GM20000 (cell line): Measurements from ENCODE around the gene SRMS.

Experiments used
- DNase-seq: peaks from one replicate; pipeline ENCODE4 v3.0.0; 2012; ENCODE audit warnings: low spot score
- TF ChIP-seq, protein P1 (sequence below): IDR thresholded peaks from 2 replicates; pipeline ENCODE4 v1.5.1; 2012; ENCODE audit warnings: mild to moderate bottlenecking, control low read depth; ENCODE audit errors: extremely low read depth, missing control alignments

Gene SRMS

DNA sequence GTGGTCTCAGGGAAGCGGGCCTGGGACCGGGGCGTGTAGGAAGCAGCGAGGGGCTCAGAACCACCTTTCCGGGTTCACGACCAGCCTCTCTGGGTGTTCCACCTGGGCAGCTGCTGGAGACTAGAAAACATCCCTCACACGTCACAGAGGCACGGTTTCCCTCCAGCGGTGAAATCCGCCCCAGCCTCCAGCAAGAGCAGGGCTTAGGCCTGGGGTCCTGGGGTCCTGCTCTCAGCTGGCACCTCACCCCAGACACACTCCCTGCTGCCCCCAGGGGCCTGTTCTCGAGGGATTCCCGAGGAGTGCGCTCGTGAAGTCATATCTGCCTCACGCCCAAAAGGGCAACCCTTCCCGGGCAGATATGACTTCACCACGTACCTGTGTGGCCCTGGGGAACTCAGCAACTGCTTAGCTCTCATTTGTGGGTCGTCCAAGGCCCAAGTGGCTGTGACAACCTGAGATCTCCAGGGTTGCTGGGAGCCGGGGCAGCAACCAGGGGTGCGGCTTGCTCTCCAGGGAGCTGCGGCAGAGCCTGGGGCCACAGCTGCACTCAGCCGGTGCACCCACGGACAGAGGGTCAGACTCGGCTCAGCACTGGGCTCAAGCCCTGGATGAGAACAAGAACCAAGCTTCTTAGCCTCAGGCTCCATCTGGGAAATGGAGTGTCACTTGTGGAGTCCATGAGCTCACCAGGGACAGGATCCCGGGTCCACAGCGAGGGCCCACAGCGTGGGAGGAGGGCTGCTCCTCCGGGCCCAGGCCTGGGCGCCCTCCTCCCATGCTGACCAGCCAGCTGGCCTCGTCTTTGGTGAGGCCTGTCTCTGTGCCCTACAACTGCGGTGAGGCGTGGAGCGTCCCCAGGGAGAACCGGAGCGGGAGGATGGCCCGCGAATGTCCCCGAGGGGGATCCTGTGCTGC is 7.1 kb upstream of the SRMS start:
- no peak for DNase-seq
- TF ChIP-seq, protein P1, sequence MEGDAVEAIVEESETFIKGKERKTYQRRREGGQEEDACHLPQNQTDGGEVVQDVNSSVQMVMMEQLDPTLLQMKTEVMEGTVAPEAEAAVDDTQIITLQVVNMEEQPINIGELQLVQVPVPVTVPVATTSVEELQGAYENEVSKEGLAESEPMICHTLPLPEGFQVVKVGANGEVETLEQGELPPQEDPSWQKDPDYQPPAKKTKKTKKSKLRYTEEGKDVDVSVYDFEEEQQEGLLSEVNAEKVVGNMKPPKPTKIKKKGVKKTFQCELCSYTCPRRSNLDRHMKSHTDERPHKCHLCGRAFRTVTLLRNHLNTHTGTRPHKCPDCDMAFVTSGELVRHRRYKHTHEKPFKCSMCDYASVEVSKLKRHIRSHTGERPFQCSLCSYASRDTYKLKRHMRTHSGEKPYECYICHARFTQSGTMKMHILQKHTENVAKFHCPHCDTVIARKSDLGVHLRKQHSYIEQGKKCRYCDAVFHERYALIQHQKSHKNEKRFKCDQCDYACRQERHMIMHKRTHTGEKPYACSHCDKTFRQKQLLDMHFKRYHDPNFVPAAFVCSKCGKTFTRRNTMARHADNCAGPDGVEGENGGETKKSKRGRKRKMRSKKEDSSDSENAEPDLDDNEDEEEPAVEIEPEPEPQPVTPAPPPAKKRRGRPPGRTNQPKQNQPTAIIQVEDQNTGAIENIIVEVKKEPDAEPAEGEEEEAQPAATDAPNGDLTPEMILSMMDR, result no peak

DNA sequence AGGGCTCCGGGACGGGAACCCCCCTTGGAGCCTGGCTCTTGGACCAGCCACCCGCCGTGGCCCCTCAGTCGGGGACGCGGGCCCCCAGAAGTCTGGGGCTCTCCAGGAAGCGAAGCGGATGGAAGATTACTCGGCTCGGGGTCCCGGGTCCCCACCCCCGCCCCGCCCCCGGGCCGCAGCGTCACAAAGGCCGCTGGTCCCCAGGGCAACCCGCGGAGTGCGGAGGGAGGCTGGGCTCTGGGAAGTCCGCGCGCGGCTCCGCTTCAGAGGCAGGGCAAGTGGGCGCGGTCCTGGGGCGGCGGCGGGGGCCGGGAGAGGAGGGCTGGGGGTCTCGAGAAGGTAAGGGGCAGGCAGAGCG is 6.4 kb upstream of the SRMS start, which contains the start of gene FNDC11:
TSS of gene FNDC11 (plus strand) at position 227 of the 358 bp plus-strand sequence. CDS start 1,505 bp downstream, outside the sequence.
- TF ChIP-seq, protein P1, result no peak
- peak; percentile 74 for DNase-seq

DNA sequence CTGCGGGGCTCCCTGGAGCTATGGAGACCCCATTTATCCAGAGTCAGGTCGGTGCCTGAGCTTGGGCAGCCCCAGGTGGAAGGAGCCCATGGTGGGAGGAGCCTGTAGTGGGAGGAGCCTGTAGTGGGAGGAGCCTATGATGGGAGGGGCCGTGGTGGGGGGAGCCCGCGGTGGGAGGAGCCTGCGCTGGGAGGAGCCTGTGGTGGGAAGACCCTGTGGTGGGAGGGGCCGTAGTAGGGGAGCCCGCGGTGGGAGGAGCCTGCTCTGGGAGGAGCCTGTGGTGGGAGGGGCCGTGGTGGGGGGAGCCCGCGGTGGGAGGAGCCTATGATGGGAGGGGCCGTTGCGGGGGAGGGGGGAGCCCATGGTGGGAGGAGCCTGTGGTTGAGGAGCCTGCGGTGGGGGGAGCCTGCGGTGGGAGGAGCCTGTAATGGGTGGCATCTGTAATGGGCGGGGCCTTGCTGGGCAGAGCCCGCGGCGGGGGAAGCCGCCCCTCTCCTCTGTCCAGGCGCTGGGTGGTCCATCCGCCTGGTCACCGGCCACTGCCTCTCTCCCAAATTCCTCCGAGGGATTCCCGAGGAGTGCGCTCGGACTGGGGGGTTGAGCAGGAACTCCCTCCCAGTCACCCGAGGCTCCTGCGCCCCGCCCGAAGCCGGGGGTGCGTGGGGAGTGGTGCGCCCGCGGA is 5.8 kb upstream of the SRMS start:
- TF ChIP-seq, protein P1, result no peak
- DNase-seq, result peak; percentile 92

DNA sequence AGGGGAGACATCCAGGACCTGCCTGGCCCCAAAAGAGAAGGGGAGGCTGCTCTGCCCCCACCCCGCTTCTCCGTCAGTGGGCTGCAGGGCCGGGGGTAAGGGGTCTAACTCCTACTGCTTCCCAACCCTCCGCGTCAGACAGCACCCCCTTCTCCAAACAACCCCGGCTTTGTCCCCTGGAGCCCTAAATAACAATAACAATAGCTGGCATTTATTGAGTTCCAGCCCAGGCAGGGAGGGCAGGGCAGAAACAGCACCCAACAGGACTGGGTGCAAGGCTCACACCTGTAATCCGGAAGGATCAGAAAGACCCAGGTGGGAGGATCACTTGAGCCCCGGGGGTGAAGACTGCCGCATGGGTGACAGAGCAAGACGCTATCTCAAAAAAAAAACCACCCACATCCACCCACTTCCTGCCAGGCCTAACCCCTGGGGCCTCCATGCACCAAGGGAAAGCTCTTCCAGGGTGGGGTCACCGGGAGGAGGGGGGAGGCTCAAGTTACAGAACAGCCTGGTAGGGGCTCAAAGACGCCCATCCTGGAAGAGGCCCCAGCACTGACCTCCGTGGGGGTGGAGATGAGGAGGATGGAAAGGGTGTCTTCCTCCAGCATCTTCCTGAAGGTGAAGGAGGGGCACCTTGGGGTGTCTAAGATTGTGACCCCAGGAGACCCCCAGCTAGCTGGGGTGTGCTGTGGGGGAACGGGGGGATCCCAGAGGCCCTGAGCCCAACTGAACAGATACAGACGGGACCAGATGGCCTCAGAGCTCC is 5.1 kb upstream of the SRMS start:
- DNase-seq, result no peak
- TF ChIP-seq, protein P1, result no peak

DNA sequence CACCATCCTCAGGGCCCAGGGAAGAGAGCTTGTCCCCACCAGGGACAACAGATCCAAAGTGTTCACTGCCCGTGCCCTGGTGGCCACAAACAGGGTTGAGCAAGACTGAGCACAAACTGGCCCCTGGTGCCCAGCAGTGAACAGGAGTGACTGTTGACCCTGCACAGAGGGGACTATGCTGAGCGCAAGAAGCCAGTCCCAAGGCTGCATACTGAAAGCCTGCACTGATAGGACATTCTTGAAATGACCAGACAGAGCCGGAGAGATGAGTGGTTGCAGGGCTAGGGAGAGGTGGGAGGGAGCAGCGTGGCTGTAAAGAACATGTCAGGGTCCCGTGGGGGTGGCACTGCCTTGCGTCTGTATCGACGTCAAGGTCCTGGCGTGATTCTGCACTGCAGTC is 3.5 kb upstream of the SRMS start:
- DNase-seq, result no peak
- TF ChIP-seq, protein P1, result no peak

DNA sequence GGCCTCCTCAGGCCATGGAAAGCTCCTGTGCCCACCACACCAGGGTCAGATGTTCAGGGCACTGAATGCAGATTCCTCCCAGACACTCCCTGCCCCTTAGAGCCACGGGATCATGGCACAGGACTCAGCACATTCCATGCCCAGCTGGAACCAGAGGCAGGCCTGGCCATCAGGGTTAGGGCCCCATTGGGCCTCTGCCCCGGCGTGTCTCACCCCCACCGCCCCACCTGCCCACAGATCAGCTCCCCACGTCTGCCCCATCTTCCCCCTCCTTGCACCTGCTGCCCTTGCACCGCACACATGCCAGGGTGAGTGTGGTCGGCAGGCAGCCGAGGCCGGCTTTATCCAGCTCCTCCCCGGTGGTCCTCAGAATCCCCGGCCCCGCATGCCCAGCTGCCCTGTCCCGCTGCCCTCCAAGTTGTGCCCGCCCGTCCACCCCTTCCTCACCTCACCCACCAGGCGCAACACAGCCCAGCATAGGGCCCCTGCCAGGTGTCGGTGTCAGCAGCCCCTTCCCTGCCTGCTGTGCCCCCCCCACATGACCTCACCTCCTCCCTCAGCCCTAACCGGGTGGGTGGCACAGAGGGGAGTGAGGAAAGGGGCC is 2.2 kb upstream of the SRMS start:
- no peak for DNase-seq
- TF ChIP-seq, protein P1, result no peak
